Measurements from ENCODE around the gene TXNRD1.

DNA sequence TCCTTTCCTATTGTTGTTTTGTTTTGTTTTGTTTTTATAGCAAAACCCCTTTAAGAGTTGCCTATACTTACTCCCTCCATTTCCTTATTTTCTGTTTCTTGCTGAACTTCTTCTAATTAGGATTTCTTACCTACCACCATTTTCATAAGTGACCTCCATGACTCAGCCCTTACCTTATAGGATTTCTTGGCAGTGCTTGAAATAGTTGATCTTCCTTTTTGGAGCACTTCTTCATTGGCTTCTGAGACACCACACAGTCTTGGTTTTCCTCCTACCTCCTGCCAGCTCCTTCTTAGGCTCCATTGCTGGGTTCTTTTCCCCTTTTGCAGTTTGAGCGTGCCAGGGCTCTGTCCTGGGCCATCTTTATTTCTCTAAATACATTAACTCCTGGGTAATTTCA lies 64.5 kb downstream of the TXNRD1 start:
- TF ChIP-seq, protein P1, sequence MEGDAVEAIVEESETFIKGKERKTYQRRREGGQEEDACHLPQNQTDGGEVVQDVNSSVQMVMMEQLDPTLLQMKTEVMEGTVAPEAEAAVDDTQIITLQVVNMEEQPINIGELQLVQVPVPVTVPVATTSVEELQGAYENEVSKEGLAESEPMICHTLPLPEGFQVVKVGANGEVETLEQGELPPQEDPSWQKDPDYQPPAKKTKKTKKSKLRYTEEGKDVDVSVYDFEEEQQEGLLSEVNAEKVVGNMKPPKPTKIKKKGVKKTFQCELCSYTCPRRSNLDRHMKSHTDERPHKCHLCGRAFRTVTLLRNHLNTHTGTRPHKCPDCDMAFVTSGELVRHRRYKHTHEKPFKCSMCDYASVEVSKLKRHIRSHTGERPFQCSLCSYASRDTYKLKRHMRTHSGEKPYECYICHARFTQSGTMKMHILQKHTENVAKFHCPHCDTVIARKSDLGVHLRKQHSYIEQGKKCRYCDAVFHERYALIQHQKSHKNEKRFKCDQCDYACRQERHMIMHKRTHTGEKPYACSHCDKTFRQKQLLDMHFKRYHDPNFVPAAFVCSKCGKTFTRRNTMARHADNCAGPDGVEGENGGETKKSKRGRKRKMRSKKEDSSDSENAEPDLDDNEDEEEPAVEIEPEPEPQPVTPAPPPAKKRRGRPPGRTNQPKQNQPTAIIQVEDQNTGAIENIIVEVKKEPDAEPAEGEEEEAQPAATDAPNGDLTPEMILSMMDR (IDR thresholded peaks at IDR 0.05; ENCODE audit: insufficient read depth, low read depth, low read length): no peak
- no peak for TF ChIP-seq EZH2 (IDR thresholded peaks at IDR 0.05; ENCODE audit: insufficient read depth, low read length)

All from astrocyte (in vitro differentiated cells and primary cell).